Measurements from ENCODE around the gene FUNDC2. TPM values are rescaled to one million over a fixed set of nuclear protein-coding genes. Genes with fewer than 3 reads are reported as not detected.

Gene FUNDC2
- polyA plus RNA-seq, 3 donors = 42.7 to 166 (median 148) TPM

DNA sequence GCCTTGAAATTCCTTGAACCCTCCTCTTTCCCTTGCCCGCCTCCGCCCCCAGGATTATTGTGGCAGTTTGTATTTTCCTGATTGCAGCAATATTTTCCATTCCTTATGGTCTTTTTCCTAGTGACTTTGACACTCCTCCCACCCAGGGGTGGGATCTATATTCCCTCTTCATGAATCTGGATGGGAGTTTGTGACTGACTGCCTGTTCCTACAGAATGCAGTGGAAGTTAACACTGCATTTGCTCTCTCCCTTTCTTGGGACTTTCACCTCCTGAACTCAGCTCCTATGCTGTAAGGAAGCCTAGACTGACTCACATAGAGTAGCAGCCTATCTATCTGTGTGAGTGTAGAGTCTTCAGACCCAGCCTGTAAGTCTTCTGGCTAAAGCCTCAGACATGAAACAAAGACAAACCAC lies 2.2 kb downstream of the FUNDC2 start:
- Histone ChIP-seq H3K9me3 (replicated peaks in 1 of 2; ENCODE audit: control insufficient read depth in 1 of 2, insufficient read depth in 1 of 2, low read length in 2 of 2) (no peaks in the 10 kb centered on the region), H3K27me3 (ENCODE audit: control insufficient read depth in 2 of 2, insufficient read depth in 2 of 2, low read length in 2 of 2) (no peaks in the 10 kb centered on the region), H2AFZ (ENCODE audit: insufficient read depth, low read depth, low read length, poor library complexity, severe bottlenecking) (no peak overlapping the region), H3K36me3 (replicated peaks in 1 of 2; ENCODE audit: control insufficient read depth in 1 of 2, insufficient read depth in 2 of 2, low read length in 2 of 2) (peaks cover 5 to 6% of the 10 kb centered on the region in 2 donors), H3K79me2 (ENCODE audit: insufficient read depth, low read length) (peaks cover 39% of the 10 kb centered on the region), H3K27ac (ENCODE audit: low read depth in 1 of 2, low read length in 2 of 2) (no peak overlapping the region), H4K20me1 (ENCODE audit: insufficient read depth, low read length) (no peaks in the 10 kb centered on the region), H3K4me2 (replicated peaks; ENCODE audit: extremely low read depth, low read length, poor library complexity, severe bottlenecking) (no peak overlapping the region), H3K9ac (ENCODE audit: insufficient read depth, low read length, poor library complexity, severe bottlenecking) (no peak overlapping the region), H3K4me1 (ENCODE audit: control insufficient read depth in 1 of 2, insufficient read depth in 2 of 2, low read length in 2 of 2) (peaks cover 5 to 6% of the 10 kb centered on the region in 2 donors), H3K4me3 (replicated peaks in 1 of 3; ENCODE audit: low read depth in 2 of 3, low read length in 3 of 3) (no peak overlapping the region)
- no CpG with 5 or more reads among the region's 2 CpGs for WGBS (ENCODE audit: insufficient coverage)
- Mint-ChIP-seq H3K4me1 (peaks cover 8% of the 10 kb centered on the region), H3K27me3 (ENCODE audit: low read depth in 3 of 3) (peaks cover 0 to 1% (median 0%) of the 10 kb centered on the region in 3 donors), H3K27ac (peak overlapping the region in 5 of 7 donors; percentile 14 to 79 (median 49)), H3K4me3 (no peak overlapping the region), H3K9me3 (peaks cover 0 to 13% (median 0%) of the 10 kb centered on the region in 7 donors), H3K36me3 (peaks cover 4 to 5% of the 10 kb centered on the region in 2 donors)
- intact Hi-C loops (cut with micrococcal nuclease) = loop anchor here (5.0 kb wide), 1 partner anchor 43 kb away; the partner anchor contains the start of genes BRCC3 (in 2 of the 2), CMC4 (in 2 of the 2) and MTCP1 (in 2 of the 2)
- no peak for TF ChIP-seq CTCF (IDR thresholded peaks at IDR 0.05)
- no peak for DNase-seq

GRCh38 chrX:155031657-155032056 lies 5.0 kb downstream of the FUNDC2 start:
- Histone ChIP-seq H3K36me3 (replicated peaks in 1 of 2; ENCODE audit: control insufficient read depth in 1 of 2, insufficient read depth in 2 of 2, low read length in 2 of 2) (peaks cover 7 to 21% of the 10 kb centered on the region in 2 donors), H3K79me2 (ENCODE audit: insufficient read depth, low read length) (peaks cover 39% of the 10 kb centered on the region), H3K4me1 (ENCODE audit: control insufficient read depth in 1 of 2, insufficient read depth in 2 of 2, low read length in 2 of 2) (peaks cover 5 to 6% of the 10 kb centered on the region in 2 donors), H3K27me3 (ENCODE audit: control insufficient read depth in 2 of 2, insufficient read depth in 2 of 2, low read length in 2 of 2) (no peaks in the 10 kb centered on the region), H3K9me3 (replicated peaks in 1 of 2; ENCODE audit: control insufficient read depth in 1 of 2, insufficient read depth in 1 of 2, low read length in 2 of 2) (no peaks in the 10 kb centered on the region), H3K4me2 (replicated peaks; ENCODE audit: extremely low read depth, low read length, poor library complexity, severe bottlenecking) (no peak overlapping the region), H4K20me1 (ENCODE audit: insufficient read depth, low read length) (no peaks in the 10 kb centered on the region), H3K27ac (ENCODE audit: low read depth in 1 of 2, low read length in 2 of 2) (no peak overlapping the region), H2AFZ (ENCODE audit: insufficient read depth, low read depth, low read length, poor library complexity, severe bottlenecking) (no peak overlapping the region), H3K9ac (ENCODE audit: insufficient read depth, low read length, poor library complexity, severe bottlenecking) (no peak overlapping the region), H3K4me3 (replicated peaks in 1 of 3; ENCODE audit: low read depth in 2 of 3, low read length in 3 of 3) (no peak overlapping the region)
- Mint-ChIP-seq H3K4me1 (peaks cover 6% of the 10 kb centered on the region), H3K27me3 (ENCODE audit: low read depth in 3 of 3) (peaks cover 0 to 1% (median 0%) of the 10 kb centered on the region in 3 donors), H3K27ac (peak overlapping the region in 1 of 7 donors; percentile 35), H3K36me3 (peaks cover 22 to 24% of the 10 kb centered on the region in 2 donors), H3K4me3 (no peak overlapping the region), H3K9me3 (peaks cover 0 to 10% (median 2%) of the 10 kb centered on the region in 7 donors)
- no peak for DNase-seq
- whole genome bisulfite sequencing (ENCODE audit: insufficient coverage) = no CpG with 5 or more reads among the region's 5 CpGs
- intact Hi-C loops (cut with micrococcal nuclease) = no loop called here
- no peak for TF ChIP-seq CTCF (IDR thresholded peaks at IDR 0.05)

All from CD14-positive monocyte (primary cell).